ENCODE measurements around the gene ACSS2.
"Not testable (repeated sequence)": the region's sequence is repeated elsewhere in the genome, so short reads cannot be mapped to it uniquely, and the experiment has no call there.

ACSS2 gene

DNA sequence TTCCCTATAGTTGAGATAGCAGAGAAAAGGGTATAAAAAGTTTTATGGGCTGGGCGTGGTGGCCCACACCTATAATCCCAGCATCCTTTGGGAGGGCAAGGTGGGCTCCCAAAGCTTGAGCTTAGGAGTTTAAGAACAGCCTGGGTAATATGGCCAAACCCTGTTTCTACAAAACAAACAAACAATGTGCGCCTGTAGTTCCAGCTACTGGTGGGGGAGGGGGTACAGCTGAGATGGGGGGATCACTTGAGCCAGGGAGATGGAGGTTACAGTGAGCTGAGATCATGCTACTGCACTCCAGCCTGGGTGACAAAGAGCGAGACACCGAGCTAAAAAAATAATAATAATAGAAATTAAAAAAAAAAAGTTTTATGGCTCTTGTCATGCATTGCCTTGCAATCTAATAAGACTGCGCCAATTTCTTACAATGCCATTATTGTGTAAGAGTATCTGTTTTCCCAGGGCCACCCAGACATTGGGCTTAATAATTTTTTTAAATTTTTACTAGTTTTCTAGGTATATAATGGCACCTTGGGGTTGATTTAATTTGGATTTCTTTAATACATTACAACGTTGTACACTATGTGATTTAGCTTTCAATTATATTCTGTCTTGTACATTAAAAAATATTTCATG is 3.9 kb downstream of the ACSS2 start:
- H3K9me3 Mint-ChIP-seq = no peaks in the 10 kb centered on the region
- peaks cover 10% of the 10 kb centered on the region for H3K36me3 Mint-ChIP-seq (ENCODE audit: low read depth)

DNA sequence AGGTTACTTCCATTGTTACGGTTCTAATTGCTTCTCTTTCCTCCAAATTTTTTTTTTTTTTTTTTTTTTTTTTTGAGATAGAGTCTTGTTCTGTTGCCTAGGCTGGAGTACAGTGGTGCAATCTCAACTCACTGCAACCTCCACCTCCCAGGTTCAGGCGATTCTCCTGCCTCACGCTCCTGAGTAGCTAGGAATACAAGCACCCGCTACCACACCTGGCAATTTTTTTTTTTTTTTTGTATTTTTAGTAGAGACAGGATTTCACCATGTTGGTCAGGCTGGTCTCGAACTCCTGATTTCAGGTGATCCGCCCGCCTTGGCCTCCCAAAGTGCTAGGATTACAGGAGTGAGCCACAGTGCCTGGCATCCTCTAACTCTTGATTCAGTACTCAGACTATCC is 4.6 kb downstream of the ACSS2 start:
- not testable (repeated sequence) for H3K27ac Mint-ChIP-seq; H3K9me3 Mint-ChIP-seq; H3K27me3 Mint-ChIP-seq (ENCODE audit: low read depth); H3K4me3 Mint-ChIP-seq; H3K36me3 Mint-ChIP-seq (ENCODE audit: low read depth)
- H3K4me1 Mint-ChIP-seq = peaks cover 13% of the 10 kb centered on the region

More for the DNA sequence above, 3.9 kb downstream of the ACSS2 start:
- Mint-ChIP-seq H3K27me3 (ENCODE audit: low read depth) (peaks cover 4% of the 10 kb centered on the region), H3K4me3 (no peak overlapping the region), H3K4me1 (peaks cover 17% of the 10 kb centered on the region), H3K27ac (no peak overlapping the region)
- TF ChIP-seq, protein P1, sequence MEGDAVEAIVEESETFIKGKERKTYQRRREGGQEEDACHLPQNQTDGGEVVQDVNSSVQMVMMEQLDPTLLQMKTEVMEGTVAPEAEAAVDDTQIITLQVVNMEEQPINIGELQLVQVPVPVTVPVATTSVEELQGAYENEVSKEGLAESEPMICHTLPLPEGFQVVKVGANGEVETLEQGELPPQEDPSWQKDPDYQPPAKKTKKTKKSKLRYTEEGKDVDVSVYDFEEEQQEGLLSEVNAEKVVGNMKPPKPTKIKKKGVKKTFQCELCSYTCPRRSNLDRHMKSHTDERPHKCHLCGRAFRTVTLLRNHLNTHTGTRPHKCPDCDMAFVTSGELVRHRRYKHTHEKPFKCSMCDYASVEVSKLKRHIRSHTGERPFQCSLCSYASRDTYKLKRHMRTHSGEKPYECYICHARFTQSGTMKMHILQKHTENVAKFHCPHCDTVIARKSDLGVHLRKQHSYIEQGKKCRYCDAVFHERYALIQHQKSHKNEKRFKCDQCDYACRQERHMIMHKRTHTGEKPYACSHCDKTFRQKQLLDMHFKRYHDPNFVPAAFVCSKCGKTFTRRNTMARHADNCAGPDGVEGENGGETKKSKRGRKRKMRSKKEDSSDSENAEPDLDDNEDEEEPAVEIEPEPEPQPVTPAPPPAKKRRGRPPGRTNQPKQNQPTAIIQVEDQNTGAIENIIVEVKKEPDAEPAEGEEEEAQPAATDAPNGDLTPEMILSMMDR (IDR thresholded peaks at IDR 0.05; ENCODE audit: unreplicated experiment in 3 of 3) = no peak

DNA sequence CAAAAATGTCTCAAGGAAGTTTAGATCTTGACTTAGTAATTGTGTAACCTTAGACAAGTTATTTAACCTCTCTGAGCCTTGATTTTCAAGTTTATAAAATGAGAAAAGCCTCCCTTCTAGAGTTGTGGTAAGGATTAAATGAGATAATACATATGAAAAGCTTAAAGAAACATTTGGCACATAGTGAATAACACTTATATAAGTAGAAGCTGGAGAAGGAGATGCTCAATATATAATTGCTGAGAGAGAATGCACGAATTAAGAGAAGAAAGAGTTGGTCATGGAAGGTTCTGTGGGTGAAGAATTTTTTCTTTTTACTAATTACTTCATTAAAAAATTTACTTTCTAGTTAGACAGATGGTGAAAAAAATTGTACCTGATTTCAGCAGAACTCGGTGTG is 5.3 kb downstream of the ACSS2 start:
- peaks cover 4% of the 10 kb centered on the region for H3K27me3 Mint-ChIP-seq (ENCODE audit: low read depth)
- no peaks in the 10 kb centered on the region for H3K9me3 Mint-ChIP-seq
- H3K27ac Mint-ChIP-seq = no peak overlapping the region
- H3K4me1 Mint-ChIP-seq = peaks cover 12% of the 10 kb centered on the region
- H3K4me3 Mint-ChIP-seq = peak overlapping the region in 1 of 3 experiments; percentile 5
- TF ChIP-seq, protein P1 (IDR thresholded peaks at IDR 0.05; ENCODE audit: unreplicated experiment in 3 of 3) = no peak
- H3K36me3 Mint-ChIP-seq (ENCODE audit: low read depth) = peaks cover 10% of the 10 kb centered on the region

DNA sequence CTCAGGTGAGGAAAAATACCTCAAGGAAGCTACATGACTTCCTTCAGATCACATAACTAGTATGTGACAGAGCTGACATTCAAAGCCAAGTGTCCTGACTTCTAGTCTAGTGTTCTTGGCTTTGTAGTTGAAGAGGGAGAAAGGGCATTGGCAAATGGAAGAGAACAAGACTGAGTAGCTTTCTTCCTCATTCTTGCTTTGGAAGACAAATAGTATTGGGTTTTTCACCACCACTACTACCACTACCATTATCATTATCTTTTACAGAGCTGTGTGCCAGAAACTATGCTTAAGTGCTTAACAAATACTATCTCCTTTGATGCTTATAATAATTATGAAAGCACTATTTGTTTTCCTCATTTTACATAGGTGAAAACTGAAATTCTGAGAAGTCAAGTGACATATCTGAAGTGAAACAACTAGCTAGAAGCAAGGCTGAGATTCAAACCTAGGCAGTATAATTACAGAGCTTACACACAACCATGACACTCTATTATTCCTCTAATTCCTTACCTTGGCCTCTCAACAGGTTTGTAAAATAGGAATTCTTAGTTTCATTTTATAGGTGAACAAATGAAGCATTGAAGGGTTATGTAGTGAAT is 6.8 kb downstream of the ACSS2 start:
- peaks cover 6% of the 10 kb centered on the region for H3K4me1 Mint-ChIP-seq
- TF ChIP-seq, protein P1 (IDR thresholded peaks at IDR 0.05; ENCODE audit: unreplicated experiment in 3 of 3) = no peak
- H3K9me3 Mint-ChIP-seq = no peaks in the 10 kb centered on the region
- no peak overlapping the region for H3K4me3 Mint-ChIP-seq
- H3K36me3 Mint-ChIP-seq (ENCODE audit: low read depth) = peaks cover 10% of the 10 kb centered on the region
- H3K27ac Mint-ChIP-seq = no peak overlapping the region
- peaks cover 4% of the 10 kb centered on the region for H3K27me3 Mint-ChIP-seq (ENCODE audit: low read depth)

DNA sequence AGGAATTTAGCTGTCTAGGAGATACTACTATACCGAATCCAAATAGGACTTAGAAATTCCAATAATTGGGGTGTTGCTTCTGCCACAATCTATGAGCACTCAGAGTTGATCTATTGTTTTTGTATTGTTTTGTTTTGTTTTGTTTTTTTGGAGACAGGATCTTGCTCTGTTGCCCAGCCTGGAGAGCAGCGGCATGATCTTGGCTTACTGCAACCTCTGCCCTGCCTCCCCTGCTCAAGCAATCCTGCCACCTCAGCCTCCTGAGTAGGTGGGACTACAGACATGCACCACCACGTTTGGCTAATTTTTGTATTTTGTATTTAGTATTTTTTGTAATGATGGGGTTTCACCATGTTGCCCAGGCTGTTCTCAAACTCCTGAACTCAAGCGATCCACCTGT is 7.4 kb downstream of the ACSS2 start:
- Mint-ChIP-seq H3K4me1 (peaks cover 6% of the 10 kb centered on the region), H3K36me3 (ENCODE audit: low read depth) (peaks cover 15% of the 10 kb centered on the region), H3K27me3 (ENCODE audit: low read depth) (peaks cover 4% of the 10 kb centered on the region), H3K9me3 (no peaks in the 10 kb centered on the region), H3K27ac (no peak overlapping the region), H3K4me3 (no peak overlapping the region)
- TF ChIP-seq, protein P1 (IDR thresholded peaks at IDR 0.05; ENCODE audit: unreplicated experiment in 3 of 3) = no peak

DNA sequence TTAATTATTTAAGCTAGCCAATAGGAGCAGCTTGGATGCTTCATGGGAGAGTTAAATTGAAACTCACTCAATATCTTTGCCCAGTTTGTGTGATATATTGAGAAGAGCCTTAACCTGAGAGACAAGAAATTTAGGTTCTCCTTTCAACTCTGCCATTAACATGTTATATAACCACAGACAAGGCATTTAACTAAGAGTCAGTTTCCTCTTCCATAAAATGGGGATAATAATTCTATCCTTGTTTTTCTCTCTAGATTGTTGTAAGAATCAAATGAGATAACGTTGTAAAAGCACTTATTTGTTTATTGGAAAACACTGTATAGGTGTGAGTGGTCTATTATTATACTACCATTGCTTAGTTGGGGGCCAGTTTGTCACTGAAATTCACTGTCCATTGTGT is 7.8 kb downstream of the ACSS2 start:
- TF ChIP-seq, protein P1 (IDR thresholded peaks at IDR 0.05; ENCODE audit: unreplicated experiment in 3 of 3) = no peak
- Mint-ChIP-seq H3K9me3 (no peaks in the 10 kb centered on the region), H3K4me1 (peaks cover 2% of the 10 kb centered on the region), H3K4me3 (no peak overlapping the region), H3K27me3 (ENCODE audit: low read depth) (peaks cover under 1% of the 10 kb centered on the region), H3K27ac (no peak overlapping the region), H3K36me3 (ENCODE audit: low read depth) (peaks cover 15% of the 10 kb centered on the region)

All from nephron (organoid).